ENCODE measurements around the gene KCNQ5. TPM values are rescaled to one million over a fixed set of nuclear protein-coding genes. Genes with fewer than 3 reads are reported as not detected.
A peak's percentile ranks its signal among the peaks of the same experiment; 100 is the strongest.

KCNQ5 gene
- total and polyA plus RNA-seq, 4 donors, result 0.15 to 8.1 (median 2.4) TPM

GRCh38 chr6:72855471-72855870 is 233.6 kb downstream of the KCNQ5 start:
- no peak overlapping the region for H3K27ac ChIP-seq (ENCODE audit: low read depth in 1 of 2, low read length in 2 of 2)
- intact Hi-C loops (cut with DNase I), result no loop called here
- 58 to 61% methylated on average over 2 of the region's 2 CpGs for WGBS, 2 donors
- H3K4me1 ChIP-seq (ENCODE audit: control insufficient read depth in 1 of 2, insufficient read depth in 2 of 2, low read length in 2 of 2), result peaks cover 0 to 1% of the 10 kb centered on the region in 2 donors
- ATAC-seq (ENCODE audit: low FRiP score), result no peak
- no peaks in the 10 kb centered on the region for H3K36me3 ChIP-seq (ENCODE audit: control insufficient read depth in 1 of 2, insufficient read depth in 2 of 2, low read length in 1 of 2)
- H3K9me3 ChIP-seq (ENCODE audit: control insufficient read depth, low read length), result no peaks in the 10 kb centered on the region
- H3K4me3 ChIP-seq (ENCODE audit: low read length in 2 of 2), result no peak overlapping the region
- no peaks in the 10 kb centered on the region for H3K27me3 ChIP-seq (ENCODE audit: control insufficient read depth in 1 of 2, insufficient read depth in 2 of 2, low read length in 1 of 2)
- DNase-seq, result no peak

DNA sequence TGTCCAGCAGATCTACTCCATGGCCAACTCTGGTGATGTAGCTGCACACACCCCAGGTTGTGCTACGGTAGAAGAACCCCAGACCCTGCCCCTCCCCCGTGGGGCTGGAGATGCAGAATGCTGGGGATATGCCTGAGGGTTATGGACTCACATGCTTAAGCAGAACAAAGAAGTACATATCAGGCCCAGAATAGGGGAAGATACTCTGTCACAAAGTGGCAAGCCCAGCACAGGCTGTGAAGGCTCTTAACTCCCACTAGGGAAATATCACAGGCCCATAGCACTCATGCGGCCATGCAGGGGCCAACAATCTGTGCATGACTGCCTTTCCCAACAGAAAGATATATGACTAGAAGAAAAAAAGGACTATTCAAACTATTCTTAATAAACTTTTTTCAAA is 234.9 kb downstream of the KCNQ5 start:
- intact Hi-C loops (cut with DNase I), result no loop called here
- ATAC-seq (ENCODE audit: low FRiP score) (no peak), DNase-seq (no peak)
- H3K4me1 ChIP-seq (ENCODE audit: control insufficient read depth in 1 of 2, insufficient read depth in 2 of 2, low read length in 2 of 2), result peaks cover 0 to 5% of the 10 kb centered on the region in 2 donors
- H3K27me3 ChIP-seq (ENCODE audit: control insufficient read depth in 1 of 2, insufficient read depth in 2 of 2, low read length in 1 of 2), result no peaks in the 10 kb centered on the region
- no peaks in the 10 kb centered on the region for H3K9me3 ChIP-seq (ENCODE audit: control insufficient read depth, low read length)
- H3K4me3 ChIP-seq (ENCODE audit: low read length in 2 of 2), result no peak overlapping the region
- WGBS, 2 donors, result 93 to 95% methylated on average over 3 of the region's 3 CpGs
- no peaks in the 10 kb centered on the region for H3K36me3 ChIP-seq (ENCODE audit: control insufficient read depth in 1 of 2, insufficient read depth in 2 of 2, low read length in 1 of 2)
- H3K27ac ChIP-seq (ENCODE audit: low read depth in 1 of 2, low read length in 2 of 2), result no peak overlapping the region

DNA sequence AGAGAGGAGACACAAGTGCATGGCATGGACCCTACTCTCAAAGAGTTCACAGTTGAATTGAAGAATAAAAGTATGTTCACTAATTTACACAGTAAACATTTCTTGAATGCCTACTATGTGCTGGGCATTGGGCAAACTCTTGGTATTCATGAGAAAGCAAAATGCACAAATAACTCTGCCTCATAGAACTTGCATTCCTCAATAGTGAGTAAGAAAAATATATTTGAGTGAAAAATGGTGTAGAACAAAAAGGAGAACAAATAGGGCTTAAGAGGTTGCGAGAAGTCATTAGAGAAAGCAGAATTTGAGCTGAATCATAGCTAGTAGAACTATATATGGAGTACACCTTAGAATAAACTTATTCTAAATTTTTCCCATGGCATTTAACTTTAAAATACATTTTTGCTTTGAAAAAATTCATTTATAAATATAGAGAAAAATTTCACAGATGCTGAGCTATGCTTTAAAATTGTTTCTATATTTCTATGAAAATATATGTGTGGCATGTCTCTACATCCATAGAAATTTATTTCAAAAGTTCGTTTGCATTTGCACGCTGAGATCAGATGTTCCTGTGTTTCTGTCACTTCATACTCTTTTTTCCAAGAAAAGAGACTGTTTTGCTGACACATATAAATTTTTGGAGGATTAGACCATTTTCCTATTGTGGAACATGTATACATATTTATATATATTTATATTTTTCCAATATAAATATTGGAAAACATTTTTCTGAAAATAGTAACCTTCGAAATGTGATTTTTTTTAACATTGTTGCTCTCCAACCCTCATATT is 236.1 kb downstream of the KCNQ5 start:
- Histone ChIP-seq H3K27me3 (ENCODE audit: control insufficient read depth in 1 of 2, insufficient read depth in 2 of 2, low read length in 1 of 2) (no peaks in the 10 kb centered on the region), H3K9me3 (ENCODE audit: control insufficient read depth, low read length) (no peaks in the 10 kb centered on the region), H3K36me3 (ENCODE audit: control insufficient read depth in 1 of 2, insufficient read depth in 2 of 2, low read length in 1 of 2) (no peaks in the 10 kb centered on the region), H3K4me3 (ENCODE audit: low read length in 2 of 2) (no peak overlapping the region), H3K27ac (ENCODE audit: low read depth in 1 of 2, low read length in 2 of 2) (no peak overlapping the region), H3K4me1 (ENCODE audit: control insufficient read depth in 1 of 2, insufficient read depth in 2 of 2, low read length in 2 of 2) (peaks cover 3 to 5% of the 10 kb centered on the region in 2 donors)
- 72 to 73% methylated on average over 4 of the region's 4 CpGs for WGBS, 2 donors
- no peak for DNase-seq
- no peak for ATAC-seq (ENCODE audit: low FRiP score)
- intact Hi-C loops (cut with DNase I), result no loop called here

DNA sequence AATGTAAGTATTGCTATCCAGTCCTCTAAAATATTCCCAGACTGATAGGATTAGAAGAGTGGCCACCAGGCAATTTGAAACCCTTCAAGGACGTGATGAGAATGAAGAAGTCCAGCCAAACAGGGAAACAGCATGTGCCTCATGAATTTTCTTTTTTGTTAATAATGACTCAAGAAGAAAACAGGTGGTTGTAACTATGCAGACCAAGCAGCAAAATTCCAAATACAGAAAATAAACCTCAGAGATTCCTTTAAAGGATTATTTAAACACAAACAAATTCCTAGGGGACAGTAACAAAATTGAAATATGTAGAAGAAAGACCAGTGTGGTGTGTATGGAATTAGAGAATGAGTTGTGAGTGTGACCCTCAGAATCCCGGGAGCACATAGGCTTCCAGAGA is 239.2 kb downstream of the KCNQ5 start:
- intact Hi-C loops (cut with DNase I), result loop anchor here (5.0 to 10.0 kb wide), 4 partner anchors 49 to 236 kb away; partner anchors contain the start of gene KCNQ5 (in 1 of the 2)
- Histone ChIP-seq H3K27ac (ENCODE audit: low read depth in 1 of 2, low read length in 2 of 2) (no peak overlapping the region), H3K27me3 (ENCODE audit: control insufficient read depth in 1 of 2, insufficient read depth in 2 of 2, low read length in 1 of 2) (no peaks in the 10 kb centered on the region), H3K4me1 (ENCODE audit: control insufficient read depth in 1 of 2, insufficient read depth in 2 of 2, low read length in 2 of 2) (peaks cover 6 to 8% of the 10 kb centered on the region in 2 donors), H3K4me3 (ENCODE audit: low read length in 2 of 2) (no peak overlapping the region), H3K36me3 (ENCODE audit: control insufficient read depth in 1 of 2, insufficient read depth in 2 of 2, low read length in 1 of 2) (no peaks in the 10 kb centered on the region), H3K9me3 (ENCODE audit: control insufficient read depth, low read length) (no peaks in the 10 kb centered on the region)
- ATAC-seq (ENCODE audit: low FRiP score) (no peak), DNase-seq (no peak)
- 36 to 45% methylated on average over 2 of the region's 2 CpGs for WGBS, 2 donors

DNA sequence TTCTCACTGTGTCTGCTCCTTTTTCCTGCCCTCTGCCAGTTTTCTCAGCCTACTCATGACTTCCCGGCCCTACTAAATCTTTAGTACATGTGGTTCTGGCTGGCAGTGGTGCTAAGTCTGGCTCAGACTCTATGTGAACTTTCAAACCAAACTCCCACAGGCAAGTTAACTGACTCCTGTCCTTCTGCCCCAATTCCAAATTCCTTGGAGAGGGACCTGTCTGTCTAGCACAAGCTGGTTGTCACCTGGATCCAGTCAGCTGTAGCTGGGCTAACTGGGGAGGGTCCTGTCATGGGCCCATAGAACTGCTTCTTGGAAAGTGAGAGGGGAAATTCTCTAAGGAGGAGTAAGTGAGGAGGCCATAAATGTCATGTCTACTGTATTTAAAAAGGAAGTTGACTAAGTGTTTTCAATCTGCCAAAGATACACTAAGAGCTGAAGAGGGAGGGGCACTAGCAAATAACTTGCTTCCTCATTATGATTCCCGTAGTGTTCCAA is 240.1 kb downstream of the KCNQ5 start:
- no peaks in the 10 kb centered on the region for H3K27me3 ChIP-seq (ENCODE audit: control insufficient read depth in 1 of 2, insufficient read depth in 2 of 2, low read length in 1 of 2)
- H3K9me3 ChIP-seq (ENCODE audit: control insufficient read depth, low read length), result no peaks in the 10 kb centered on the region
- ATAC-seq (ENCODE audit: low FRiP score) (peak; percentile 87), DNase-seq (peak in 1 of 2 donors; percentile 75)
- peak overlapping the region; percentile 23 to 78 for H3K27ac ChIP-seq (ENCODE audit: low read depth in 1 of 2, low read length in 2 of 2)
- no peaks in the 10 kb centered on the region for H3K36me3 ChIP-seq (ENCODE audit: control insufficient read depth in 1 of 2, insufficient read depth in 2 of 2, low read length in 1 of 2)
- no peak overlapping the region for H3K4me3 ChIP-seq (ENCODE audit: low read length in 2 of 2)
- H3K4me1 ChIP-seq (ENCODE audit: control insufficient read depth in 1 of 2, insufficient read depth in 2 of 2, low read length in 2 of 2), result peaks cover 6 to 8% of the 10 kb centered on the region in 2 donors
- WGBS, 2 donors, result 4% methylated on average over 2 of the region's 2 CpGs
- intact Hi-C loops (cut with DNase I), result loop anchor here (2.0 to 10.0 kb wide), 5 partner anchors 50 to 237 kb away; partner anchors contain the start of gene KCNQ5 (in 1 of the 2)

- intact Hi-C loops (cut with DNase I), result loop anchor here (2.0 to 10.0 kb wide), 5 partner anchors 51 to 238 kb away; partner anchors contain the start of gene KCNQ5 (in 1 of the 2)
- Histone ChIP-seq H3K36me3 (ENCODE audit: control insufficient read depth in 1 of 2, insufficient read depth in 2 of 2, low read length in 1 of 2) (no peaks in the 10 kb centered on the region), H3K27ac (ENCODE audit: low read depth in 1 of 2, low read length in 2 of 2) (no peak overlapping the region), H3K27me3 (ENCODE audit: control insufficient read depth in 1 of 2, insufficient read depth in 2 of 2, low read length in 1 of 2) (no peaks in the 10 kb centered on the region), H3K4me3 (ENCODE audit: low read length in 2 of 2) (no peak overlapping the region), H3K9me3 (ENCODE audit: control insufficient read depth, low read length) (no peaks in the 10 kb centered on the region), H3K4me1 (ENCODE audit: control insufficient read depth in 1 of 2, insufficient read depth in 2 of 2, low read length in 2 of 2) (peaks cover 6 to 9% of the 10 kb centered on the region in 2 donors)
- ATAC-seq (ENCODE audit: low FRiP score), result no peak
- DNase-seq, result no peak
- 24 to 32% methylated on average over 1 of the region's 1 CpG for WGBS, 2 donors
Observed at GRCh38 chr6:72863131-72863530, 241.3 kb downstream of the KCNQ5 start.

GRCh38 chr6:72864236-72864635 is 242.4 kb downstream of the KCNQ5 start:
- Histone ChIP-seq H3K4me1 (ENCODE audit: control insufficient read depth in 1 of 2, insufficient read depth in 2 of 2, low read length in 2 of 2) (peaks cover 6 to 9% of the 10 kb centered on the region in 2 donors), H3K9me3 (ENCODE audit: control insufficient read depth, low read length) (no peaks in the 10 kb centered on the region), H3K27me3 (ENCODE audit: control insufficient read depth in 1 of 2, insufficient read depth in 2 of 2, low read length in 1 of 2) (no peaks in the 10 kb centered on the region), H3K27ac (ENCODE audit: low read depth in 1 of 2, low read length in 2 of 2) (peak overlapping the region in 1 of 2 donors; percentile 44), H3K36me3 (ENCODE audit: control insufficient read depth in 1 of 2, insufficient read depth in 2 of 2, low read length in 1 of 2) (no peaks in the 10 kb centered on the region), H3K4me3 (ENCODE audit: low read length in 2 of 2) (no peak overlapping the region)
- WGBS, 2 donors, result 2 to 6% methylated on average over 1 of the region's 1 CpG
- DNase-seq (no peak), ATAC-seq (ENCODE audit: low FRiP score) (no peak)
- intact Hi-C loops (cut with DNase I), result loop anchor here (5.0 to 10.0 kb wide), 4 partner anchors 52 to 239 kb away; partner anchors contain the start of gene KCNQ5 (in 1 of the 2)

DNA sequence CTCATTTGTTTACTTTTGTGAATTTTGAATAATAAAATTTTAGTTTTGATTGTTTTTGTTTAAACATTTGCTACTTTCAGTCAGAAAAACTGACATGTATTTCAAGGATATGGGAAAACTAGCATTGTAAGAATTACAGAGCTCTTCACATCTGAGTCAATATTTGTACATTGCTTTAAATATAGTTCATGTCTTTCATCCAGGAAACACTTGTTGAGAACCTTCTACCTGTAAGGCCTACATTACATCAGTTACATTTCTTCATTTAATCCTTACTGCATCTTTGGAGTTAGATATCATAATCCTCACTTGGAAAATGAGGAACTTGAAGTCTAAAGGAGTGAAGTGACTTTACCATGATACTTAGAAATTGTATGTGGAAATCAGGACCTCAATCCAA is 242.9 kb downstream of the KCNQ5 start:
- no peaks in the 10 kb centered on the region for H3K27me3 ChIP-seq (ENCODE audit: control insufficient read depth in 1 of 2, insufficient read depth in 2 of 2, low read length in 1 of 2)
- peak overlapping the region in 1 of 2 donors; percentile 77 for H3K27ac ChIP-seq (ENCODE audit: low read depth in 1 of 2, low read length in 2 of 2)
- no peaks in the 10 kb centered on the region for H3K36me3 ChIP-seq (ENCODE audit: control insufficient read depth in 1 of 2, insufficient read depth in 2 of 2, low read length in 1 of 2)
- H3K9me3 ChIP-seq (ENCODE audit: control insufficient read depth, low read length), result no peaks in the 10 kb centered on the region
- no peak overlapping the region for H3K4me3 ChIP-seq (ENCODE audit: low read length in 2 of 2)
- intact Hi-C loops (cut with DNase I), result loop anchor here (5.0 to 10.0 kb wide), 4 partner anchors 52 to 240 kb away; partner anchors contain the start of gene KCNQ5 (in 1 of the 2)
- no peak for DNase-seq
- no peak for ATAC-seq (ENCODE audit: low FRiP score)
- H3K4me1 ChIP-seq (ENCODE audit: control insufficient read depth in 1 of 2, insufficient read depth in 2 of 2, low read length in 2 of 2), result peaks cover 6 to 9% of the 10 kb centered on the region in 2 donors

All from aorta (tissue), 5 donors.